Epithelial cell of esophagus (primary cell): ENCODE data around the gene ARID1B.
A peak's percentile ranks its signal among the peaks of the same experiment; 100 is the strongest.

ENCODE experiments used
- DNase-seq: peaks from one replicate; pipeline ENCODE4 v3.0.0; 2010; ENCODE audit warnings: low read depth
- H3K4me3 ChIP-seq: 2 replicates; pipeline ENCODE4 v1.5.1; 2011; ENCODE audit warnings: mild to moderate bottlenecking, low read length, control low read depth
- TF ChIP-seq, protein P1 (sequence below): IDR thresholded peaks from 2 replicates; pipeline ENCODE4 v1.5.1; 2011; ENCODE audit warnings: low read depth, mild to moderate bottlenecking, low read length, control low read depth, inconsistent platforms; ENCODE audit not compliant: insufficient read depth; ENCODE audit errors: missing control alignments

ARID1B gene

GRCh38 chr6:156883497-156884252, 106.5 kb downstream of the ARID1B start:
- no peak overlapping the region for H3K4me3 ChIP-seq
- peak; percentile 66 for DNase-seq

GRCh38 chr6:156884306-156884705, 107.1 kb downstream of the ARID1B start:
- TF ChIP-seq, protein P1, sequence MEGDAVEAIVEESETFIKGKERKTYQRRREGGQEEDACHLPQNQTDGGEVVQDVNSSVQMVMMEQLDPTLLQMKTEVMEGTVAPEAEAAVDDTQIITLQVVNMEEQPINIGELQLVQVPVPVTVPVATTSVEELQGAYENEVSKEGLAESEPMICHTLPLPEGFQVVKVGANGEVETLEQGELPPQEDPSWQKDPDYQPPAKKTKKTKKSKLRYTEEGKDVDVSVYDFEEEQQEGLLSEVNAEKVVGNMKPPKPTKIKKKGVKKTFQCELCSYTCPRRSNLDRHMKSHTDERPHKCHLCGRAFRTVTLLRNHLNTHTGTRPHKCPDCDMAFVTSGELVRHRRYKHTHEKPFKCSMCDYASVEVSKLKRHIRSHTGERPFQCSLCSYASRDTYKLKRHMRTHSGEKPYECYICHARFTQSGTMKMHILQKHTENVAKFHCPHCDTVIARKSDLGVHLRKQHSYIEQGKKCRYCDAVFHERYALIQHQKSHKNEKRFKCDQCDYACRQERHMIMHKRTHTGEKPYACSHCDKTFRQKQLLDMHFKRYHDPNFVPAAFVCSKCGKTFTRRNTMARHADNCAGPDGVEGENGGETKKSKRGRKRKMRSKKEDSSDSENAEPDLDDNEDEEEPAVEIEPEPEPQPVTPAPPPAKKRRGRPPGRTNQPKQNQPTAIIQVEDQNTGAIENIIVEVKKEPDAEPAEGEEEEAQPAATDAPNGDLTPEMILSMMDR = no peak
- no peak overlapping the region for H3K4me3 ChIP-seq
- no peak for DNase-seq

More at GRCh38 chr6:156883497-156884252, 106.5 kb downstream of the ARID1B start:
- TF ChIP-seq, protein P1 = no peak

GRCh38 chr6:156885562-156885961, 108.4 kb downstream of the ARID1B start:
- no peak overlapping the region for H3K4me3 ChIP-seq
- no peak for DNase-seq
- TF ChIP-seq, protein P1 = no peak

DNA sequence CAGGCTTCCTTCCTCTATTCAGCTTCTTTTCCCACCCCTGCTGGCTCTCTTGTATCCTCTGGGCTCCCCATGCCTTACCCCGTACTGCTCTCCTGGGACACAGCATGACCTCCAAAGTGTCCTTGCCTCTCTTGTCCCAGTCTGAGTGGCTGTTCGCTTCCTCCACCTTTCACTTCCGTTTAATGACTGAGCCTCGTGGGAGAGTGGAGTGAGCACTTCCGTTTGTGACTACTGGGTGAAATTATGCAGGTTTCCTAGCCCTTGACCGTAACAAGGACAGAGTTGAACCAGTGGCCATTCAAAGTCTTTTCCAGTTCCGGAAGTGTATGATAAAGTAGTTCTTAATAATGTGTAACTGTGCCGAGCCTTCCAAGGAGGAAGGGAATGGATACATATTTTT, 109.2 kb downstream of the ARID1B start:
- peak; percentile 12 for DNase-seq
- TF ChIP-seq, protein P1 = no peak
- no peak overlapping the region for H3K4me3 ChIP-seq

DNA sequence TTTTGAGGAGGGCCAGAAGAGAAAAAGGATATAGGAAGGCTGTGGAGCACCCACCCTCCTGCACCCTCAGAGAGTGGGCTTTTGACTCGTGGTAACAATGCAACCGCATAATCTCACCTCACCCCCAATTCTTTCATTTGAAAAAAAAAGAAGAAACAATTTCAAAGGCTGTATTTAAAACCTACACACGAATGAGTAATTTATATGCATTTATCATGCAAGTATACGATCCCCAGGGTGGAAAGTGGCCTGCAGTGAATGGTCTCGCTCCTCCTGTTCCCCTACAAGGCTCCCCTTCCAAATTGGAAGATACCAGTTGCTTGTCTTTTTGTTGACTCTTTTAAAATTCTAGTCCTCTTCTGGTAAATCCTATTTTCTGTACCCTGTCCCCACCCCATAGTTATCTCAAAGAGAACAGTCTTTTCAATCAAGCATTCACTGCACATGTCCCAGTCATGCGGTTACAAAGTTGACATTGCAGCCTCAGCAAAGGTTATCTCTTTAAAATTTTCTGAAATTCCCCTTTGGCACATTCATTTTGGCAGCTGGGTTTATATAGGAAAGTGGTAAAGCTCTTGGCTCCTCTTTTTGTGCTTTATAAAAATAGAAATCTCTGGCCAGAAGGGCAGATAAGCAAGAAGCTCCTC, 110.6 kb downstream of the ARID1B start:
- TF ChIP-seq, protein P1 = no peak
- no peak for DNase-seq
- no peak overlapping the region for H3K4me3 ChIP-seq

DNA sequence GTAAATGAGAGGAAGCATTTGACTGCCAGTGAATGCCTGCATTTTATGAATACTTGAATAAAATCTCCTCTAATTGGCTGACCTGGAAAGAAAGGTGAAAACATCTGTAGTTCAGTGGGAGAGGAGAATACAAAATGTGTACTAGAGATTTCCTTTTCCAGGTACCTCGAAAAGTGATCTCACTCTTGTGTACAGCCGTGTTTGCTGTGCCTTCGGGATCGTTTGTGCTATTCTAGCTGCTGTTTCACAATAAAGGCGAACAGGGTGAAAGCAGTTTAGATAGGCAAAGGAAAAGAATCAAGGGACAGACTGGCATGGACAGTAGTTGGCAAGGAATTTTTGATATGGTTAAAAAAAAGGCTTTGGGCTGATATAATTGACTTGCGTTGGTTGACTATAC, 112.3 kb downstream of the ARID1B start:
- DNase-seq = no peak
- TF ChIP-seq, protein P1 = no peak
- no peak overlapping the region for H3K4me3 ChIP-seq
